GM12872 (cell line): ENCODE data around the gene SLC16A12.
A peak's percentile ranks its signal among the peaks of the same experiment; 100 is the strongest.

Source experiments
- TF ChIP-seq, protein P1 (sequence below): IDR thresholded peaks from 3 replicates; pipeline ENCODE4 v1.5.1; 2011; ENCODE audit warnings: low read depth, mild to moderate bottlenecking, low read length, moderate library complexity; ENCODE audit not compliant: insufficient read depth

The SLC16A12 gene

DNA sequence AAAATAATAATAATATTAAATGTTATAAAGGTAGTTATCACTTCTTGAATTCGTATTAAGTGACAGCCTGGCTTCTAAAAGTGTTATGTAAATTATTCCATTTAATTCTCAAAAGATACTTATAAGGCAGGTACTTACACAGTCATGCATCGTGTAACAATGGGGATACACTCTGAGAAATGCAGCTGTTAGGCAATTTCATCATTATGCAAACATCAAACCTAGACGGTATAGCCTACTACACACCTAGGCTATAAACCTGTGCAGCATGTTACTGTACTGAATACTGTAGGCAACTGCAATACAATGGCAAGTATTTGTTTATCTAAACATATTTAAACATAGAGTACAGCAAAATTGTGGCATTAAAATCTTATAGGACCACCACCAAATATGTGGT, 141.5 kb downstream of the SLC16A12 start:
- TF ChIP-seq, protein P1, sequence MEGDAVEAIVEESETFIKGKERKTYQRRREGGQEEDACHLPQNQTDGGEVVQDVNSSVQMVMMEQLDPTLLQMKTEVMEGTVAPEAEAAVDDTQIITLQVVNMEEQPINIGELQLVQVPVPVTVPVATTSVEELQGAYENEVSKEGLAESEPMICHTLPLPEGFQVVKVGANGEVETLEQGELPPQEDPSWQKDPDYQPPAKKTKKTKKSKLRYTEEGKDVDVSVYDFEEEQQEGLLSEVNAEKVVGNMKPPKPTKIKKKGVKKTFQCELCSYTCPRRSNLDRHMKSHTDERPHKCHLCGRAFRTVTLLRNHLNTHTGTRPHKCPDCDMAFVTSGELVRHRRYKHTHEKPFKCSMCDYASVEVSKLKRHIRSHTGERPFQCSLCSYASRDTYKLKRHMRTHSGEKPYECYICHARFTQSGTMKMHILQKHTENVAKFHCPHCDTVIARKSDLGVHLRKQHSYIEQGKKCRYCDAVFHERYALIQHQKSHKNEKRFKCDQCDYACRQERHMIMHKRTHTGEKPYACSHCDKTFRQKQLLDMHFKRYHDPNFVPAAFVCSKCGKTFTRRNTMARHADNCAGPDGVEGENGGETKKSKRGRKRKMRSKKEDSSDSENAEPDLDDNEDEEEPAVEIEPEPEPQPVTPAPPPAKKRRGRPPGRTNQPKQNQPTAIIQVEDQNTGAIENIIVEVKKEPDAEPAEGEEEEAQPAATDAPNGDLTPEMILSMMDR = no peak

- TF ChIP-seq, protein P1 = no peak
Observed at GRCh38 chr10:89392974-89393373, 142.4 kb downstream of the SLC16A12 start.

GRCh38 chr10:89391907-89392756, 143.3 kb downstream of the SLC16A12 start, which contains the start of gene IFIT1:
IFIT1 (plus strand) TSS chr10:89392623; CDS start chr10:89392713, 90 bp downstream.
- TF ChIP-seq, protein P1 = no peak

DNA sequence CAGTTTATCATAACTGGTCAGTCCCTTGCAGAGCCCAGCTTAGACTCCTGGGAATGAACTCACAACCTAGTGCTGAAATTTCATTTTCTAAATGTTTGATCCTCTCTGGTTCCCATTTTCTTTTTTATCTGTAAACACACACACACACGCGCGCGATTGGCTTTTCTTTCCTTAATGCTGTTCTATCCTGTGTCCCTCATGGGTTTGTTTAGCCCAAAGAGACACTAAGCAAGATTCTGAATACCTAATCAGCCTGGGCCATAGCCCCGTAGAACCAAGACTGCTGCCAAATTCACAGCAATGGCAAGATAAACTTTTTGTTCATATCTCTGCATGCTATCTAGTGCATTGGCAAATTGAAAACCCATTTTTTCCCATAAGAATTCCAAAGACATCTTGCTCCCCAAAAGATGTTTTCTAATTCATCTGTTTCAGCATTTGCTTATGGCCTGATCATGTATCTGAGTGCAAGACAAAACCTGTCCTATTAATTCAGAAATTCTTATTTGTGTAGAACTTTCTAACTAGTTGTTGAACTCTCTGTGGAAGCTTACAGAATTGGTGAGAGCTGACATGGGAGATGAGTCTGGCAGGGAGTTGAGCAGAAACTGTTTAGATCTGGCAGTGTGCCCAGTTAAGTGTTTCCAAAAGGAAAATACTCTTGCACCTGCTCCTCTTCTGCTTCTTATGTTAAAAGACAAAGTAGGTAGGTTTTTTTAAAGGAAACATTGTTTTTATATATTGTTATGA, 144.7 kb downstream of the SLC16A12 start:
- TF ChIP-seq, protein P1 = no peak

DNA sequence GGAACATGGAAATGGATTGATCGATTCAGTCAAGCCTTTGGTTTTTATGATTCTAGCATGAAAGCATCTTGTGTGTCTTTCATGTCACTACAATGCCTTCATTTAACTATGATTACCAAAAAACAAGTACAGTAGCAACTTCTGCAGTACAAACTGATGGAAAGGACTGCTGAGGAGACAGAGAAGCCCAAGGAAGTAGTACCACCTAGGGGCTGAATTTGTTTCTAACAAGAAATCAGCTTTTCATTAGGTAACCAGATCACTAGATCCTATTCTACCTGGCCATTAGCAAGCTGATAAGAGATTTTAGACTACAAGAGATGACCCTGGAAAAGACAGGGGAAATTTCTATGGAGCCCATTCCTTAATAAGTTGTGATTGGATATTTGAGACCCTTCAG, 146.1 kb downstream of the SLC16A12 start:
- TF ChIP-seq, protein P1 = peak; percentile 44; the same call in 2 of the 3 replicates

GRCh38 chr10:89388806-89389205, 146.6 kb downstream of the SLC16A12 start:
- TF ChIP-seq, protein P1 = no peak
